Endodermal cell (in vitro differentiated cells): Measurements from ENCODE around the gene LZTS2. TPM values are rescaled to one million over a fixed set of nuclear protein-coding genes. Genes with fewer than 3 reads are reported as not detected.

Experiments
- DNase-seq: peaks from one replicate; pipeline ENCODE4 v3.0.0-alpha.2; 2017
- H3K27ac ChIP-seq: 2 replicates; pipeline ENCODE4 v1.5.1; 2013; ENCODE audit warnings: mild to moderate bottlenecking, low read depth, low read length, moderate library complexity
- H3K27me3 ChIP-seq: 2 replicates; pipeline ENCODE4 v1.6.1; 2013; ENCODE audit warnings: mild to moderate bottlenecking, low read length, moderate library complexity; ENCODE audit not compliant: insufficient read depth, control insufficient read depth, poor library complexity, severe bottlenecking
- H3K36me3 ChIP-seq: 2 replicates; pipeline ENCODE4 v1.7.0; 2013; ENCODE audit warnings: mild to moderate bottlenecking, low read length, moderate library complexity; ENCODE audit not compliant: control insufficient read depth, insufficient read depth
- H3K4me1 ChIP-seq: one replicate; pipeline ENCODE4 v1.7.0; 2013; ENCODE audit warnings: low read length; ENCODE audit not compliant: control insufficient read depth, insufficient read depth
- H3K4me3 ChIP-seq: 2 replicates; pipeline ENCODE4 v1.5.1; 2013; ENCODE audit warnings: mild to moderate bottlenecking, low read length, moderate library complexity
- H3K9ac ChIP-seq: 2 replicates; pipeline ENCODE4 v1.6.1; 2013; ENCODE audit warnings: mild to moderate bottlenecking, low read length, moderate library complexity; ENCODE audit not compliant: poor library complexity, severe bottlenecking; ENCODE audit errors: extremely low read depth
- H3K9me3 ChIP-seq: 2 replicates; pipeline ENCODE4 v1.6.1; 2013; ENCODE audit warnings: mild to moderate bottlenecking, low read length, moderate library complexity; ENCODE audit not compliant: control insufficient read depth
- H3K27ac Mint-ChIP-seq: 2 replicates; pipeline ENCODE4 v1.8.0; 2020; ENCODE audit warnings: mixed read lengths
- H3K27me3 Mint-ChIP-seq: 2 replicates; pipeline ENCODE4 v1.8.0; 2021; ENCODE audit warnings: mild to moderate bottlenecking, mixed read lengths; ENCODE audit not compliant: insufficient read depth
- H3K36me3 Mint-ChIP-seq: 2 replicates; pipeline ENCODE4 v1.8.0; 2020; ENCODE audit warnings: low read depth, mixed read lengths
- H3K4me1 Mint-ChIP-seq: 2 replicates; pipeline ENCODE4 v1.8.0; 2020; ENCODE audit warnings: mixed read lengths
- H3K4me3 Mint-ChIP-seq: 2 replicates; pipeline ENCODE4 v1.8.0; 2020; ENCODE audit warnings: mild to moderate bottlenecking, moderate library complexity, mixed read lengths
- H3K9me3 Mint-ChIP-seq: 2 replicates; pipeline ENCODE4 v1.8.0; 2020; ENCODE audit warnings: mild to moderate bottlenecking, mixed read lengths
- CTCF ChIP-seq: fragments of 200-600 bp; sonication (generic); conservative IDR thresholded peaks from 2 replicates; pipeline ENCODE4 v1.5.0; 2021; ENCODE audit warnings: antibody characterized with exemption, mild to moderate bottlenecking
- WGBS, 2 experiments: methylation state at CpG; one replicate each; pipeline versions ENCODE4 v1.1.5 to v1.1.7; 2013; ENCODE audit warnings: missing lambda C conversion rate in 2 of 2, mixed read lengths in 1 of 2; ENCODE audit not compliant: insufficient coverage in 1 of 2, insufficient read length in 1 of 2; 5-methylcytosine and 5-hydroxymethylcytosine counted together
- total RNA-seq, 2 donors: library from RNA; stranded (reverse); fragmentation: NEBNext Ultra II Directional in 1 of 2; extraction: Animal tissue kit (Norgen Biotek cat#: 25700) in 1 of 2; gene quantifications; 2 replicates in 1 of 2; 3 replicates in 1 of 2; pipeline ENCODE4 v1.2.1, GENCODE V29; 2021

Gene LZTS2
- total RNA-seq, 2 donors from 2014 or later, result 76.8 to 85.9 TPM

- no peak overlapping the region for H3K4me3 Mint-ChIP-seq
- DNase-seq, result no peak
- H3K4me1 ChIP-seq, result no peaks in the 10 kb centered on the region
- no peak overlapping the region for H3K4me3 ChIP-seq
- H3K9me3 ChIP-seq, result no peaks in the 10 kb centered on the region
- H3K27ac ChIP-seq, result no peak overlapping the region
- H3K9ac ChIP-seq, result no peak overlapping the region
- peaks cover 43% of the 10 kb centered on the region for H3K27me3 Mint-ChIP-seq
- H3K27me3 ChIP-seq, result peaks cover 32% of the 10 kb centered on the region
- H3K36me3 Mint-ChIP-seq, result no peaks in the 10 kb centered on the region
- H3K4me1 Mint-ChIP-seq, result peaks cover 13% of the 10 kb centered on the region
- H3K9me3 Mint-ChIP-seq, result no peaks in the 10 kb centered on the region
- H3K27ac Mint-ChIP-seq, result no peak overlapping the region
- 94 to 98% methylated on average over 7 to 14 of the region's 15 CpGs for WGBS, 2 experiments
- H3K36me3 ChIP-seq, result no peaks in the 10 kb centered on the region
- no peak for TF ChIP-seq CTCF
These were observed 23.5 kb downstream of the LZTS2 start for GRCh38 chr10:101022967-101023705.

GRCh38 chr10:101027106-101027720 lies 27.6 kb downstream of the LZTS2 start:
- no peak for TF ChIP-seq CTCF
- H3K36me3 ChIP-seq, result no peaks in the 10 kb centered on the region
- H3K27me3 ChIP-seq, result peaks cover 23% of the 10 kb centered on the region
- H3K4me1 ChIP-seq, result peaks cover 4% of the 10 kb centered on the region
- no peak for DNase-seq
- H3K4me3 Mint-ChIP-seq, result no peak overlapping the region
- no peaks in the 10 kb centered on the region for H3K9me3 Mint-ChIP-seq
- no peak overlapping the region for H3K27ac Mint-ChIP-seq
- WGBS, 2 experiments, result 77 to 80% methylated on average over 6 to 9 of the region's 10 CpGs
- no peak overlapping the region for H3K4me3 ChIP-seq
- H3K9me3 ChIP-seq, result no peaks in the 10 kb centered on the region
- no peak overlapping the region for H3K27ac ChIP-seq
- H3K27me3 Mint-ChIP-seq, result peaks cover 43% of the 10 kb centered on the region
- peaks cover 25% of the 10 kb centered on the region for H3K4me1 Mint-ChIP-seq
- no peaks in the 10 kb centered on the region for H3K36me3 Mint-ChIP-seq
- H3K9ac ChIP-seq, result no peak overlapping the region

GRCh38 chr10:101028446-101029337 lies 29.1 kb downstream of the LZTS2 start:
- Histone ChIP-seq H3K4me1 (peaks cover 4% of the 10 kb centered on the region), H3K27me3 (peaks cover 37% of the 10 kb centered on the region), H3K9me3 (no peaks in the 10 kb centered on the region), H3K4me3 (no peak overlapping the region), H3K9ac (no peak overlapping the region), H3K27ac (no peak overlapping the region), H3K36me3 (no peaks in the 10 kb centered on the region)
- Mint-ChIP-seq H3K9me3 (no peaks in the 10 kb centered on the region), H3K27ac (no peak overlapping the region), H3K36me3 (no peaks in the 10 kb centered on the region), H3K4me1 (peaks cover 32% of the 10 kb centered on the region), H3K4me3 (no peak overlapping the region), H3K27me3 (peaks cover 57% of the 10 kb centered on the region)
- WGBS, 2 experiments, result 83 to 93% methylated on average over 1 to 7 of the region's 7 CpGs
- no peak for TF ChIP-seq CTCF
- DNase-seq, result no peak
